Umbilical cord (tissue), 2 donors: Measurements from ENCODE around the gene ATP2B2. TPM values are rescaled to one million over a fixed set of nuclear protein-coding genes. Genes with fewer than 3 reads are reported as not detected.

Experiments used
- DNase-seq: peaks from one replicate; pipeline ENCODE4 v3.0.0-alpha.2; 2015; ENCODE audit warnings: low spot score
- total RNA-seq: library from RNA; depleted of rRNA; stranded (reverse); fragments of >200 nt; gene quantifications from one replicate; pipeline ENCODE4 v1.2.3, GENCODE V29; 2014; ENCODE audit warnings: low replicate concordance; ENCODE audit not compliant: insufficient read depth

ATP2B2 gene
- total RNA-seq, 1 donor from 2014 or later, result 1.4 TPM

DNA sequence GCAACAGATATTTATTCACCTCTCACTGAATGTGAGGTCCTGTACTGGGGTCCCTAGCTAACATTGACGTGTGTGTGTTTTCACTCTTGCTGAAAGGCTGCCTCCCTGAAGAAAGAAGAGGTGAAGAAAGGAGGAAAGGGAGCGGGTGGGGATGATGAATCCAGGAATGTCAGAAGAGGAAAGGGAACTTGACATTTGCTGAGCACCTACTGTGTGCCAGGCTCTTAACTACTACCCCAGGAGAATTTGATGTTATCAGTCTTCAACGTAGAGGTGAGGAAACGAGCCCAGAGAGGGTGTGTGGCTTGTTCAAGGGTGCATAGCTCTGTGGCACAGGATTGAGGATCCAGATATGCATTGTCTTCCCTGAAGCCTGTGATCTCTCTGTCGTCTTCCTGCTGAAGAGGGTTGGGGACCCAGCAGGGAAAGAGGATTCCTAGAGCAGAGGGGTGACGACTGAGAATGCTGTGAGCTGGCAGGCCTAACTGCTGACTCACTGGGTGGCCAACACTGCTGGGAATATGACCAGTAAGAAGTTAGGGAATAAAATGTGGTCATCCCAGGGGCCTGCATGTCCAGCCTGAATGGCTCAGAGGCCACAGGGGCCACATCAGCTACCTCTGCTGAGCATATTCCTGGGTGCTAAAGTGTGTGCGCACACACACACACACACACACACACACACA lies 6.6 kb upstream of the ATP2B2 start:
- DNase-seq, result no peak

DNA sequence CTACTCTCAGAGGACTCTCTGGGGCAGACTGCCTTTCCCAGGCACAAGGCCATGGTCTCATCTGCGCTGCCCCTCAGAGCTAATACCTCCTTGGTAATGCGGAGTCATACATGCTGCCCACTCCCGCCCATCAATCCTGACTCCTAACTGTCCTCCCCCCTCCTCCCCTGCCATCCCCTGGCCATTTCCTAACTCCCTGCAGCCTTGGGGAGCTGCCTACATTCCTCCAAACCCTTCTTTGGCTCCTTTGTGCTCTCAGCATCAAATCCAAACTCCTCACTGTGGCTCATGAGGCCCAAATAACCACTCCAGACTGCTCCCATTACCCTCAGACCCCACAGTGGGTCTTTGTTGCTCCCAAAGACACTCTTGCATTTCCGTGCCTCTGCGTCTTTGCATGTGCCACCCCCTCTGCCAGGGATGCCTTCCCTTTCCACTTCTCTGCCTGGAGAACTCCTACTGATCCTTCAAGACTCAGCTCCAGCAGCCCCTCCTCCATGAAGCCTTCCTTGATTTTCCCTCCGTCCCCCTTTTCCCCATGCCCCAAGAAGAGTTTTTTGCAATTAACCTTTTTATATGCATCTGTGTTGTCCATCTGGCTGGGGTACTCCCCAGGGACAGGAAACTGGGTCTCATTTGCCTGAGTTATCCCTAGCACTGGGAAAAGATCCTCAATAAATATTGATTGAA lies 5.5 kb upstream of the ATP2B2 start:
- DNase-seq, result no peak

DNA sequence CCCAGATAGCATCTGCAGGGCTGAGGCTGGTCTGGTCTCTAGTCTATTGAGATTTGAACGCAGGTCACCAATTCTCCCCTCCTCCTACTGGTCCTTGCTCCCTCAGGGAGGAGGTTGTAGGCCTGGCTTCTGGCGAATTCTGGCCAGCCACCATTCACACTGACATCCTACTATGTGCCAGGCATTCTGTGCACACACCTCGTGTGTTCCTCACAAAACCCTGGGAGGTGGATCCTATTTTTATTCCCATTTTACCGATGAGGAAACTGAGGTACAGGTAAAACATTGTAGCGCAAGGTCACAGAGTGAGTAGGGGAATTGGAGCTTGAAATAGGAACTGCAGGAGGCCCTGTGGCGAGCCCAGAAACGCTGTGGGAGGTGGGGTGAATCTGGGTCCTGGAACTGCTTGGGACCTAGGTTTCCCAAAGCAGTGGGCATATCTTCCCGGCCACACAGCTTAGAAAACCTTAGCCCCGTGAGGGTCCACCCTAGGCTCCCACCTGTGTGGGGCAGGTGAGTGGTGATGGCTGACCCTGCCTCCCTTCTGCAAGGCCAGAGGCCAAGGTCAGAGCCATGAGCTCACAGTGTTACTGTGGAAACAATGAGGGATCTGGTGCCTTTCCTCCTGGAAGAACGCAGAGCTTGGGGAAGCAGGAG lies 4.8 kb upstream of the ATP2B2 start:
- DNase-seq, result no peak

DNA sequence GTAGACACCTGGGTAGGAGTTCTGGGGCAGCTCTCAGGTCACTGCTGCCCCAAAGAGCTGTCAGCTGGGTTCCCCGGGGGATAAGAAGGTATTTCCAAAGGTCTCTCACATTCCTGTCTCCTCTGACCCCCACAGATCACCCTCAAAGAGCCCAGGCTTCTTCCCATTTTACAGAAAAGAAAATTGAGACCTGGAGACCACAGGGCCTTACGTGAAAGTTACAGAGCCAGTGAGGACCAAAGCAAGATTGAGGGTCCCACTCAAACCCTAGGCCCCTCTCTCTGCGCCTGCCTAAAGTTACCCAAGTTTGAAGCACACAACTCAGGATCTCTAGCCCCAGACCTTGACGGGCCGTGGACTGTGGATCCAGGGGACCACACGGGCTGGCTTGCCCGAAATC lies 3.9 kb upstream of the ATP2B2 start:
- DNase-seq, result no peak

DNA sequence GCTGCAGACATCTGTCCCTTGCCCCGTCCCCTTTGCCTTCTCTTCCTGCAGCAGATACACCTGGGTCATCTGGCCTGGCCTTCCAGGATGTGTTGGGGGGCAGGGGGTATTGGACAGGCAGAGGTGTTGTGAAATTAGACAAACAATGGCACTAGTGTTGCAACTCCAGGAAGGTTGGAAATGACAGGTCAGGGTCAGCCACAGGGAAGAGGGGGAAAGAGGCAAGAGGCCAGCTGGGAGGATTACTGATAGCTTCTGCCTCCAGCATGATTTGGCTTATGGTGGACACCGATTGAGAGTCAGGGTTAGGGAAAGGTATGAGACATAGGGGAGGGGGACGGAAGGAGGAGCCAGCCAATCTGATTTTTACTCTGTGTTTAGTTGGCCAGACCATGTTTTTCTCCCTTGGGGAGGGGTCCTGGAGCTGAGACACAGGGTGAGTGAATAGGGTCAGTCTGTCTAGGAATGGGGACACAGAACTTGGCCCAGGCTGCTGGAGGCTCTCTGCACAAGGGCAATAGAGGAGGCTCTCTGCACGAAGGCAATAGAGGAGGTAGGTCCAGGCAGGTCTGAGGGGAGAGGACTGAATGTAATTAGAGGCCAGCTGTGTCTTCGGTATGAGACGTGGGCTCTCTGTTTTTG lies 3.4 kb upstream of the ATP2B2 start:
- DNase-seq, result no peak

DNA sequence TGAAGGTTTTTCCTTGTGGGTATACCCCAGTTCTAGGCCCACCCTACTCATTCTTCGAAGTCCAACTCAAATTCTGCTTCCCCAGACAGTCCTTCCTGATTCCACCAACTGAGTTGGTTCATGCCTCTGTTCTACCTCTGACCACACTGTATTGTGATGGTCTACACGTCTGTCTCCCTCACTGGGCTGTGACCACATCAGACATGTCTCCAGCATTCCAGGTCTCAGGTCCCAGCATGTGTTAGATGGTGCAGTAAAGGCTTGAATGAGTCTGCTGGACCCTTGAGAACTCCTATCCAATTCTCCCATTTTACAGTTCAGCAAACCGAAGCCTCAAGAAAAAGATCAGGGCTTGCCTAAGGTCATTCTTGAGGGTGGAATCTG lies 2.8 kb upstream of the ATP2B2 start:
- no peak for DNase-seq

DNA sequence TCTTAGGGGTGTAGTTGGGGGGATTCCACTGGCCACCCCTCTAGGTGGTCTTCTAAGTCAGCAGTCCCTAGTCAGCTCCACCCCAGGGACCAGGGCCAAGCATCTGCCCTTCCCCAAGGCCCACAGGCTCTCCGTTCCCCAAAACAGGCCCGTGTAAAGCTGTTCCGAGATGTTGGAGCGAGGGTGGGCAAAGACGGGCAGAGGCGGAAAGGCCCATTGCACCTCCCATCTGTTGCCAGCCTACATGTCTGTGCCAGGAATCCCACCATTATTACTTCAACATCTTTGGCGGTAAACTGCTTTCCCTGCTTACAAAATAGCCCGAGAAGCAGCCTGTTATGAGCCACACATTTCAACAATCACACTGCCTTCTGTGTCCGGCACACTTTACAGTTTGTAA lies 1.9 kb upstream of the ATP2B2 start:
- no peak for DNase-seq

DNA sequence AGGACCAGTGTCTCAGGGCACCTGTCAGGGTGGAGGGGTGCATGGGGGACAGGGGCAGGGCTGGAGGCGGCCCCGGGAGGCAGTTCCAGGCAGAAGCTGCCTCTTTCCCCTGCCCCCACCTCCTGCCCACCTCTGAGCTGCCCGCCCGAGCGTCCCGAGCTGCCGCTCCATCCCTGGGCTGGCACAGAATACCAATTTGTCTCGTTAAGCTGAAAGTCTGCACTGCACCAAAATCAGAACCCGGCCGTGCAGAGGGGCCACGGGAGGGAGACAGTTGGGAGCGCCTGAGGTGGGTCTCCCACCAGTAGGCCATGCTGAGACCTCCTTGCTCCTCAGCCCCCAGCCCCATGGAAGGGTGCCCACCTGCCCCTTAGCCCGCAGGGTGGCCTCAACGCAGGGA lies 1.3 kb upstream of the ATP2B2 start:
- no peak for DNase-seq

DNA sequence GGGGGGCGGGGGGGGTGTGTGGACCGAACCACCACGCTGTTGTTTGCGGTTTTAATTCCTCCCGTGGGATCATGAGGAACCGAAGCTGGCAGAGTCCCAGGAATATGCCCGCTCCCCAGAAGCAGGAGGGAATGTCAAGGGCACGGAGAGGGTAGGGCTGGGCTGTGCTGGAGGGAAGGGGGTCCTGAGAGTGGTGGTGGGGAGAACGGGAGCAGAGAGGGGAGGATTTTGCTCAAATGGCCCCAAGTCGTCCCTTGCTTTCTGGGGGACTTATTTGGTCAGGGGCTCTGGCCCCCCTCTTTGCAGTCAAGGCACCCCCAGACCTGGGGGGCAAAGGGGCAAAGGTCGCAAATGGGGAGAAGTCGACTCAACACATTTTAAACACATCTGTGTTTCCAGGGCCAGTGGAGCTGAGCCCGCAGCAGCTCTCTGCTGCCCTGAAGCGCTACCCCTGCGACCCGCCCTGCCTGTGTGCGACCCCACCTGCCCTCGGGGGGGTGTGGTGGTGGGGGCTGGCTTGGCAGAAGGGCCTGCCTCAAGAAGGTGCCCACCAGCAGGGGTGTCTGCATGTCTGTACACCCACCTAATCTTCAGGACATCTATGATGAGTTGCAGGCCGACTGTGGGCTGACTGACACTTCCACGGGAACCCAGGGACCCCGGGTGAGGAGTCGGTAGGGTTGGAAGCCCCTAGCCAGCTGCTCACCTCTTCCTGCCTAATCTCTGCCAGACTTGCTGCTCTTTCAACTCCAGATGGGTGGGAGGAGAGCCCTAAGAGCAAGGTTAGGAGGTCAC lies 602 bp upstream of the ATP2B2 start:
- no peak for DNase-seq

DNA sequence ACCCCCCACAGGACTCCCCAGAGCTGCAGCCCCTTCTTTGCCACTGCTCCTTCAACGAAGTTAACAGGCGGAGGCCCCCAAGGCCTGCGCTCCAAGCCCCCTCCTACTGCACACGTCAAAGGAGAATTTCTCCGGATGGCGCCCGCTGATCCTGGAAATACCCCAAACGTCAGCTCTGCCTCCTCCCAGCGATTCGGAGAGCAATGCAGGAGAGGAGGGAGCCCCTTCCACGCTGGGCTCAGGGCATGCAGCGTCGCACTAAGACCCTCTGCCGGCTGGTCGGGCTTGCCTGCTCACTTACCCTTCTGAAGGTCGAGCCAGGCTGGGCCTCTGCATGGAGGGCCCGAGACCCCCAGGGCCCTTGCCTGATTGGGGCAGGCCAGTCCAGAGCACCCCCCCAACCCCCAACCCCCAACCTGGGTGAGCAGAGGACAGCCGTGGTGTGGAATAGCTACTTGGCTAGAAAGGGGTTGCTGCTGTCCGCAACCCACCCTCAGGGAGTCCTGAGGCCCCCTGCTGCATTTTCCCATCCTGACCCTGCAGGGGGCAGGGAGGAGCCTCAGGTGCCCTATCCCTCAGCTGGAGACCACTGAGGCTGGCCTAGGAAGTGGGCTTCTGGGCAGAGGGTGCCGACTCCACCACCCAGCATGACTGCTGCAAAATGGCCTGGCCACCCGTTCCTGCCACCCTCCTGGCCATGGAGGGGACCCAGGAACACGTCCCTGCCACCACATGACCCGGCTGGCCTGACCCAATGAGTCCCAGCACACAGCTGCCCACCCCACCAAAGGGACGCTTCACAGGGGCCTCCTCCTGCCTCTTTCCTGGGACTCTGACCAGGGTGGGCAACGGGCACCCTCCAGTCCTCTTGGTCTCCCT lies 976 bp downstream of the ATP2B2 start:
- no peak for DNase-seq

DNA sequence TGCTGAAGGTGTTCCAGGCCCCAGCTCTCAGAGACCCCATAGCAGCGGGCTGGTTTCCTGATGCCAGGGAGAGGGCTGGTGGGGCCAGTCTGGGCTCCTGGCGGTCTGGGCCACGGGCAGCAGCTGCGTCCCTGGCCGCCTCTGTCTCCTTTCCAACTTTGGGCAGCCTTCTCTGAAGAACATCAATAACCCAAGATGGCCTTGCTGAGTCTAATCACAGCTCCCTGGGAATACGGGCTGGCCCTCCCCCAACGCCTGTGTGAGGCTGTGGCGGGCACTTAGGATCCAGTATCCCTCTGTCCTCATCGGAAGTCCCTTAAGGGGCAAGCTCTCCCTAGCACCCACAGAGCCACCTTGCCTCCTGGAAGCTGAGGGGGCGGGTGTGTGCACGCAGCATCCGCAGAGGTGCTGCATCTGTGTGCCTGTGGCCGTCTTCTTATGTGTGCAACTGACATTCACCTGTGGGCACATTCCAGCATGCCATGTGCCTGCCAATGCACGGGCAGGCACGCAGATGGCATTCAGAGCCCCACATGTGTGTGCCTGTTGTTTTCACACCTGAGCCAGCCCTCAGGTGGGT lies 2.1 kb downstream of the ATP2B2 start:
- no peak for DNase-seq

DNA sequence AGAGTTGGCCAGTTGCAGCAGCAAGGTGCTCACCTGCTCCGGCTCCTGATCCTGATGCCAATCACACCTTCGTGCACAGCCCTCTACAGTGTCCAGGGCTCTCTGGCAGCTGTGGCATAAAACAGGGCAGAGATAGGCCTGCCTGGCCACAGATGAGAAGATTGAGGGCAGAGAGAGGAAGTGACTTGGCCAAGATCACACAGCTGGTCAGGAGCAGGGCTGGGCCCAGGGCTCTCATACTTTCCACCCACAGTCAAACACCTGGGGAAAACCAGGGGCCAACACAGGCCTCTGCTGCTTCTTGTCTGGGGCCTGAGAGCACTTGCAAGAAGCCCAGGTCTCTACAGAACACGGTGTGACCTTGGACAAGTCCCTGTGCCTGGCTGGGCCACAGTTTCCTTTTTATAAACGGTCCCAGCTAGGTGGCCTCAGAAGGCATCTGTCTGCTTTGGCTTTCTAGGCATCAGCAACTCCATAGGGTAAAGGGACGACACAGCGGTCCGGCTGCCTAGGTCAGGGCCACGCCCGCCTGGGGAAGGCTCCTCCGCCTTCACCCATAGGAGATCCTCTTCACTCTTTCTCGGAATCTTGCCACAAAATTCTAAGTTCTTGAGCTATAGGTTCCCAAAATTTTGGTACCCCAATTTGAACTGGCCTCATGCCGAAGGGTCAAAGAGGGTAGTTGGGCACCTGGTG lies 3.1 kb downstream of the ATP2B2 start:
- no peak for DNase-seq

DNA sequence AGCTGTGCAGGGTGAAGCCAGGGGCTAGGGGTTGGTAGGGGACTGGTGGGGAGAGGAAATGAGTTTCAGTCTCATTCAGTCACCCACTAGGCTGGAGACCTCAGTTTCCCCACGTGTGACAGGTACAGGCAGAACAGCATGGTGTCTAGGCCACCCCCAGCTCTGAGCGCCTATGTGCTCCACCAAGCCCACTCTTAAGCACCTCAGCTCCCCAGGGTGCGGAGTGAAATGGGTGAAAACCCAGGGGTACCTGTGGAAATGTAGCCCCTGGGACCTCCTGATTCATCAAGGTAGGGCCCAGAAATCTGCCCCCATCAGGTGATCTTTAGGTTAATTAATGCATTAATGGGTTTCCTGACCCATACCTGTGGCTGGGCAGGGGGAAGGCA lies 3.7 kb downstream of the ATP2B2 start:
- DNase-seq, result no peak

DNA sequence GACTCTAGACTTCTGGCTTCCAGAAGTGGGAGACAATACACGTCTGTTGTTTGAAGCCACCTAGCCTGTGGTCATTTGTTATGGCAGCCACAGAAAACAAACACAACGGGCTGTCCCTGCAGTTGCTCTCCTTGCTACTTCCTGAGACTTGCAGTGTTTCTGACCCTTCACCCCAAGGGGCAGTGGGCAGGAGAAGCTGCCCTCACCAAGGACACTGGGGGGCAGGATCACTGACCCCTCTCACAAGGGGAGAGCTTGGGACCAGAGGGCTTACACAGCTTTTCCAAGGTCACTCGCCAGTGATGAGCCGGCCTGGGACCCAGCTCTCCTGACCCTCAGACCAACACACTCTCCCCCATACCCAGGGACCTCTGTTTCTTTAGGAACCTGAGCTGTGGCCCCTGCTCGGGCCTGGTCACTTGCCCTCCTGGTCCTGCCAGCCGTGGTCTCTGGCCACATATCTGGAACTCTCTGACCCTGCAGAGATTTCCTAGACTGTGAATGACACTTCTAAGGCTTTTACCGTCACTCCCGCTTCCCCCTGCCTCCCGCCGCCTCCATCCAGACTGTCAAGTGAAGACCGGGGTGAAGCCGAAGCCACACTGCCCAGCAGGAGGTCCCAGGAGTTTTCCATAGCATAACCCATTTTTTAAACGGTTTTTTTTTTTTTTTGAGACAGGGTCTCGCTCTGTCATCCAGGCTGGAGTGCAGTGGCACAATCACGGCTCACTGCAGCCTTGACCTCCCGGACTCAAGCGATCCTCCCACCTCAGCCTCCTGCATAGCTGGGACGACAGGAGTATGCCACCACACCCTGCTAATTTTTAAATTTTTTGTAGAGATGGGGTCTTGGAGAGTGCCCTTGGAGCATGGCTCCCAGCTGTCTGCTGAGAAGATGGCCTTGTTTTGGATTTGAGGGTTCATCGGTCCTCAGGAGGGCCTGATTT lies 4.4 kb downstream of the ATP2B2 start:
- DNase-seq, result no peak

DNA sequence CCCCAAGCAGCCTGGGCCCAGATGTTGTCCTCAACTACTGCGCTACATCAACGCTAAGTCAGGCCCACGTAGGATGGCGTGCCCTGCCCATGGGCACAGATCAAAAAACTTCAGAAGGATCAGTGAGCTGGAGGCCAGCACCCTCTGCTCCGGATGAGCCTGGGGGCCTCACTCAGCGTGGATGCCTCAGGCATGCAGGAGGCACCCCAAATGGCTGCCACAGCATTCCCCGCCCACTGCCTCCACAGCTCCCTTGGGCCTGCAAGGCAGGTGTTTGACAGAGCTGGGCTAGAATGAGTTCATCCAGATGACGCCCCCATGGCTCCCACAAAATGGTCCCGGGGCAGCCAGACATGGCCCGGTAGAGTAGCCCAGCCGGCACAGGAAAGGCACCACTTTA lies 7.1 kb downstream of the ATP2B2 start:
- no peak for DNase-seq

DNA sequence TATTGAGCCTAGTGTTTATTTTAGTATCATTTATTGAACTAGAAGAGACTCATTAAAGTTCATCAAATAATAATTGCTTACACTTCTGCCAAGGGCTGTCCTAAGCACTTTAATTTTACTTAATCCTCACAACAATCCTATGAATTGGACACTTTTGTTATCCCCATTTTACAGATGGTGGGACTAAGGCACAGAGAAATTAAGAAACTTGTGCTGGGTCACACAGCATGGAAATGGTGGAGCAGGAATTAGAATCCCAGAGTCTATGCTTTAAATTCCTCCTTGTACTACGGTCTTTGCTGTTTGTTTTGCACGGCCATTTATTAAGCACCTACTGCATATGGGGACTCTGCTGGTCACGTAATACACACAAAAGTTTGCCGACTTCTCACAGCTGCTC lies 7.9 kb downstream of the ATP2B2 start:
- no peak for DNase-seq

DNA sequence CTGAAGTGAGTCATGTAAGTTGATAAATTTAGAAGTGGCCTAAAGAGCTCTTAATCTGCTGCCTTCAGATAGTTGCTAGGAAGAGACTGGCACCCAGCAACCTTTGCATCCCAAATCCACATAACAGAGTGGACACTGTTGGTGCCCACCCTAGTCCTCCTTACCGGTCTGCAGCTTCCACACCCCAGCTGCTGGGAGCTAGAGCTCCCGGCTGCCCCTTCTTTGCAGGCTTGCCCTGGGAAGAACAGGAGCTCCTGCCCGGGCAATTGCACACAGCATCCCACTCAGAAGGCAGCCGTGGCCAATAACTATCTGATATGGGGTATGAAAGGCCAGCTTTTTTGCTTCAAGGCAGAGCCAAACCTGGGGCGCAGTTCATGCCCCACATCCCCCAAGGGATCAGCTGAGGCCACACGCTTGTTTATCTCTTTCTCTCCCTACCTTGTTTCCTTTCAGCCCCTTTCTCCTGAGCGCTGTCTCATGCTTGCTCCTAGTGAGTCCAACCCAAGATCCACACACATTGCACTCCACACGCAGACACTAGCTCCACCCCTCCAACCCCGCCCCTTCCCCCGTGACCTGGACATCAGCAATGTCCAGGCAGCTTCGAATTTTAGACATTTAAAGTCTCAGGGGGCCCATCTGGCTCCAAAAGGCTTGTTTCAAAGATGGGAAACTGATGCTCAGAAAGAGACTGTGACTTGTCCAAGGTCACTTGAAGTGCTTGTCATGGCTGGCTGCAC lies 9.1 kb downstream of the ATP2B2 start:
- no peak for DNase-seq

DNA sequence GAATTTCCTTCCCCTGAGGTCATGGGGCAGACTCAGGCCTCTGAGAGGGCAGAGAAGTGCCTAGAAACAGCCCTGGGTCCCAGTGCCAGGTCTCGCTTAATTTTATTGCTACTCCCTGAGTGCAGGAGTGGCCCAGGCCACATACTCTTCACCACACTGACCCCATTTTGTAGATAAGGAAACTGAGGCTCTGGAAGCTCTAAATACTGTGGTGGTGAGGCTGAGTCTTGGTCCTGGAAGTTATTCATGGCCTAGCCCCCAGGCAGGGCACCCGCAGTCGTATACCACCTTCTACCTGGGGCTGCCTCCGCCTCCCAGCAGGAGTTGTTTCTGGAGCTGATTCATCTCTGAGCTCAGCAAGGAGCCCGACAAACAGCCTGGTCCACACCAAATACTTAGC lies 9.8 kb downstream of the ATP2B2 start:
- no peak for DNase-seq
